RKO (cell line): Measurements from ENCODE around the gene CCSAP.
"Not testable (repeated sequence)": the region's sequence is repeated elsewhere in the genome, so short reads cannot be mapped to it uniquely, and the experiment has no call there.

ENCODE experiments used
- DNase-seq: peaks from one replicate; pipeline ENCODE4 v3.0.0-alpha.2; 2016; ENCODE audit warnings: low spot score

Gene CCSAP

GRCh38 chr1:229325853-229326487 lies 16.9 kb downstream of the CCSAP start:
- DNase-seq: no peak

- DNase-seq: no peak
Observed at GRCh38 chr1:229325401-229325800, 17.4 kb downstream of the CCSAP start.

- no peak for DNase-seq
Observed at GRCh38 chr1:229323885-229324553, 18.8 kb downstream of the CCSAP start.

GRCh38 chr1:229323201-229323600 lies 19.6 kb downstream of the CCSAP start:
- DNase-seq: no peak

- DNase-seq: no peak
Observed at GRCh38 chr1:229319487-229319886, 23.4 kb downstream of the CCSAP start.

GRCh38 chr1:229318056-229318455 lies 24.8 kb downstream of the CCSAP start:
- DNase-seq: no peak

- DNase-seq: no peak
Observed at GRCh38 chr1:229316166-229316565, 26.7 kb downstream of the CCSAP start.

- DNase-seq: no peak
Observed at GRCh38 chr1:229310833-229311232, 32.0 kb downstream of the CCSAP start.

GRCh38 chr1:229309684-229310083 lies 33.2 kb downstream of the CCSAP start:
- DNase-seq: no peak

GRCh38 chr1:229309074-229309473 lies 33.8 kb downstream of the CCSAP start:
- no peak for DNase-seq

GRCh38 chr1:229305392-229305791 lies 37.5 kb downstream of the CCSAP start:
- DNase-seq: no peak

- no peak for DNase-seq
Observed at GRCh38 chr1:229303855-229304254, 39.0 kb downstream of the CCSAP start.

GRCh38 chr1:229302740-229303139 lies 40.1 kb downstream of the CCSAP start:
- no peak for DNase-seq

GRCh38 chr1:229300099-229300757 lies 42.6 kb downstream of the CCSAP start:
- no peak for DNase-seq

- DNase-seq: no peak
Observed at GRCh38 chr1:229298887-229299503, 43.9 kb downstream of the CCSAP start.

GRCh38 chr1:229298420-229298819 lies 44.4 kb downstream of the CCSAP start:
- DNase-seq: no peak

- no peak for DNase-seq
Observed at GRCh38 chr1:229297746-229298145, 45.1 kb downstream of the CCSAP start.

GRCh38 chr1:229296541-229296941 lies 46.3 kb downstream of the CCSAP start:
- peak; percentile 22 for DNase-seq

- no peak for DNase-seq
Observed at GRCh38 chr1:229295745-229296144, 47.1 kb downstream of the CCSAP start.

- DNase-seq: no peak
Observed at GRCh38 chr1:229293528-229294204, 49.2 kb downstream of the CCSAP start.

- not testable (repeated sequence) for DNase-seq
Observed at GRCh38 chr1:229291686-229292085, 51.2 kb downstream of the CCSAP start.

GRCh38 chr1:229288516-229288915 lies 54.3 kb downstream of the CCSAP start:
- no peak for DNase-seq
